ENCODE data around the gene HS3ST2.

HS3ST2 gene

GRCh38 chr16:22781480-22781879, 32.5 kb upstream of the HS3ST2 start:
- Histone ChIP-seq H3K79me2 (ENCODE audit: control insufficient read depth, low read length) (no peaks in the 10 kb centered on the region), H3K27me3 (ENCODE audit: control insufficient read depth, low read length) (peaks cover 7% of the 10 kb centered on the region; the same call in 1 of the 2 replicates), H3K9me2 (replicated peaks; ENCODE audit: control insufficient read depth, low read length) (no peaks in the 10 kb centered on the region), H3K4me2 (ENCODE audit: low read length) (no peak overlapping the region), H3K27ac (ENCODE audit: low read depth, low read length) (no peak overlapping the region), H4K20me1 (ENCODE audit: control insufficient read depth, insufficient read depth, low read depth, low read length) (no peaks in the 10 kb centered on the region), H3K4me1 (ENCODE audit: control insufficient read depth, low read length) (no peaks in the 10 kb centered on the region), H3K9me3 (ENCODE audit: control insufficient read depth, insufficient read depth, low read length) (no peaks in the 10 kb centered on the region), H3K36me3 (ENCODE audit: control insufficient read depth, low read length) (no peaks in the 10 kb centered on the region), H3K4me3 (ENCODE audit: low read length) (no peak overlapping the region), H3F3A (ENCODE audit: control insufficient read depth, insufficient read depth) (no peaks in the 10 kb centered on the region)
- TF ChIP-seq EZH2phosphoT487 (IDR thresholded peaks at IDR 0.05; ENCODE audit: borderline replicate concordance, low read length) (no peak), CTCF (IDR thresholded peaks at IDR 0.05; ENCODE audit: low read depth, low read length, poor library complexity, severe bottlenecking) (no peak)

- Histone ChIP-seq H3K27me3 (ENCODE audit: control insufficient read depth, low read length) (peaks cover 7% of the 10 kb centered on the region; the same call in 1 of the 2 replicates), H3K4me3 (ENCODE audit: low read length) (no peak overlapping the region), H3K27ac (ENCODE audit: low read depth, low read length) (no peak overlapping the region), H3K9me3 (ENCODE audit: control insufficient read depth, insufficient read depth, low read length) (no peaks in the 10 kb centered on the region), H4K20me1 (ENCODE audit: control insufficient read depth, insufficient read depth, low read depth, low read length) (no peaks in the 10 kb centered on the region), H3K4me1 (ENCODE audit: control insufficient read depth, low read length) (no peaks in the 10 kb centered on the region), H3F3A (ENCODE audit: control insufficient read depth, insufficient read depth) (no peaks in the 10 kb centered on the region), H3K79me2 (ENCODE audit: control insufficient read depth, low read length) (no peaks in the 10 kb centered on the region), H3K36me3 (ENCODE audit: control insufficient read depth, low read length) (no peaks in the 10 kb centered on the region), H3K9me2 (replicated peaks; ENCODE audit: control insufficient read depth, low read length) (no peaks in the 10 kb centered on the region), H3K4me2 (ENCODE audit: low read length) (no peak overlapping the region)
- TF ChIP-seq CTCF (IDR thresholded peaks at IDR 0.05; ENCODE audit: low read depth, low read length, poor library complexity, severe bottlenecking) = no peak
- no peak for TF ChIP-seq EZH2phosphoT487 (IDR thresholded peaks at IDR 0.05; ENCODE audit: borderline replicate concordance, low read length)
These were observed 31.6 kb upstream of the HS3ST2 start for GRCh38 chr16:22782314-22782713.

GRCh38 chr16:22784690-22785214, 29.2 kb upstream of the HS3ST2 start:
- H3K79me2 ChIP-seq (ENCODE audit: control insufficient read depth, low read length) = no peaks in the 10 kb centered on the region
- no peaks in the 10 kb centered on the region for H4K20me1 ChIP-seq (ENCODE audit: control insufficient read depth, insufficient read depth, low read depth, low read length)
- no peak overlapping the region for H3K4me3 ChIP-seq (ENCODE audit: low read length)
- no peaks in the 10 kb centered on the region for H3K36me3 ChIP-seq (ENCODE audit: control insufficient read depth, low read length)
- H3K9me3 ChIP-seq (ENCODE audit: control insufficient read depth, insufficient read depth, low read length) = no peaks in the 10 kb centered on the region
- no peak for TF ChIP-seq EZH2phosphoT487 (IDR thresholded peaks at IDR 0.05; ENCODE audit: borderline replicate concordance, low read length)
- no peak for TF ChIP-seq CTCF (IDR thresholded peaks at IDR 0.05; ENCODE audit: low read depth, low read length, poor library complexity, severe bottlenecking)
- no peak overlapping the region for H3K4me2 ChIP-seq (ENCODE audit: low read length)
- peaks cover 7% of the 10 kb centered on the region; the same call in 1 of the 2 replicates for H3K27me3 ChIP-seq (ENCODE audit: control insufficient read depth, low read length)
- no peaks in the 10 kb centered on the region for H3K9me2 ChIP-seq (replicated peaks; ENCODE audit: control insufficient read depth, low read length)
- no peaks in the 10 kb centered on the region for H3K4me1 ChIP-seq (ENCODE audit: control insufficient read depth, low read length)
- H3F3A ChIP-seq (ENCODE audit: control insufficient read depth, insufficient read depth) = no peaks in the 10 kb centered on the region
- H3K27ac ChIP-seq (ENCODE audit: low read depth, low read length) = no peak overlapping the region
